ENCODE data around the gene MYLIP.

- TF ChIP-seq CTCF (IDR thresholded peaks at IDR 0.05; ENCODE audit: insufficient read depth, low read length, poor library complexity, severe bottlenecking), result no peak
- no peak for TF ChIP-seq EZH2phosphoT487 (conservative IDR thresholded peaks at IDR 0.05; ENCODE audit: low read length)
Observed at GRCh38 chr6:16160794-16161193, 31.9 kb downstream of the MYLIP start.
